Panc1 (cell line): Measurements from ENCODE around the gene TEKT3. TPM values are rescaled to one million over a fixed set of nuclear protein-coding genes. Genes with fewer than 3 reads are reported as not detected.

ENCODE experiments used
- ATAC-seq: fragments of 200-7000 bp; cut with Tn5 transposase; 2 replicates; pipeline ENCODE4 v1.9.1; 2020; ENCODE audit warnings: mild to moderate bottlenecking, moderate library complexity
- BruUV-seq: library from RNA; stranded (reverse); fragments of 400-500 nt; replicated peaks from 2 replicates; lab custom pipeline; 2021; lab: Mats Ljungman, UMichigan
- CTCF ChIA-PET: fragments of 300-600 bp; sonication (Branson Sonifier 250); formaldehyde crosslinking; loops from one replicate; lab custom pipeline; 2022; ENCODE audit warnings: antibody characterized with exemption; lab: Charles Lee
- POLR2A ChIA-PET: fragments of 300-600 bp; sonication (Branson Sonifier 250); formaldehyde crosslinking; loops from one replicate; lab custom pipeline; 2022; ENCODE audit warnings: antibody characterized with exemption; lab: Charles Lee
- DNase-seq: peaks from one replicate; pipeline ENCODE4 v3.0.0-alpha.2; 2010; ENCODE audit warnings: low read depth, low spot score
- H3K27ac ChIP-seq: 2 replicates; pipeline ENCODE4 v1.5.1; 2011; ENCODE audit warnings: mild to moderate bottlenecking, low read length, inconsistent platforms
- H3K27me3 ChIP-seq: fragments of 200-500 bp; sonication (Bioruptor generic); 2 replicates; pipeline ENCODE4 v1.6.0; 2014; ENCODE audit warnings: low read length, inconsistent platforms; ENCODE audit not compliant: control insufficient read depth, insufficient read depth
- H3K36me3 ChIP-seq: fragments of 200-500 bp; sonication (Bioruptor generic); 2 replicates; pipeline ENCODE4 v1.5.1; 2014; ENCODE audit warnings: inconsistent platforms, mild to moderate bottlenecking, low read length, moderate library complexity; ENCODE audit not compliant: control insufficient read depth, insufficient read depth
- H3K4me1 ChIP-seq: 2 replicates; pipeline ENCODE4 v1.5.1; 2011; ENCODE audit warnings: inconsistent platforms, mild to moderate bottlenecking, low read length, moderate library complexity; ENCODE audit not compliant: control insufficient read depth, insufficient read depth
- H3K4me3 ChIP-seq, 2 experiments: 2 replicates each; pipeline ENCODE4 v1.5.1; 2011 to 2012; ENCODE audit warnings: low read depth in 2 of 2, low read length in 2 of 2, mild to moderate bottlenecking in 2 of 2, inconsistent platforms in 1 of 2, moderate library complexity in 1 of 2
- H3K9me3 ChIP-seq: fragments of 200-500 bp; sonication (Bioruptor generic); 2 replicates; pipeline ENCODE4 v1.5.1; 2014; ENCODE audit warnings: low read depth, mild to moderate bottlenecking, inconsistent platforms, low read length, moderate library complexity; ENCODE audit not compliant: control insufficient read depth, insufficient read depth
- POLR2AphosphoS5 ChIP-seq: IDR thresholded peaks from 2 replicates; pipeline ENCODE4 v1.6.1; 2012; ENCODE audit warnings: mild to moderate bottlenecking, low read depth, low read length, moderate library complexity
- SIN3A ChIP-seq: IDR thresholded peaks from 2 replicates; pipeline ENCODE4 v1.6.1; 2012; ENCODE audit warnings: low read depth, mild to moderate bottlenecking, low read length, moderate library complexity, borderline replicate concordance; ENCODE audit not compliant: insufficient read depth
- TCF7L2 ChIP-seq: IDR thresholded peaks from 2 replicates; pipeline ENCODE4 v1.6.1; 2011; ENCODE audit warnings: mild to moderate bottlenecking, low read depth, low read length, inconsistent platforms
- in situ Hi-C: cut with HindIII; loops from 2 replicates; pipeline ENCODE4 v1.10.0; 2016; ENCODE audit warnings: low sequenced_read_pairs, low pct_unique_long_range_greater_than_20kb
- intact Hi-C: fragments of 100-400 bp; cut with micrococcal nuclease; formaldehyde crosslinking; loops from one replicate; pipeline ENCODE4 v1.10.0; 2022; ENCODE audit not compliant: unreplicated experiment
- total RNA-seq: library from RNA; stranded (reverse); gene quantifications from one replicate; pipeline ENCODE4 v1.2.1, GENCODE V29; 2021; ENCODE audit not compliant: unreplicated experiment
- TF ChIP-seq, protein P1 (sequence below), 2 experiments: IDR thresholded peaks; 2 replicates each; pipeline ENCODE4 v1.6.1; 2011 to 2012; ENCODE audit warnings: low read depth in 2 of 2, control low read depth in 1 of 2, low read length in 1 of 2, mild to moderate bottlenecking in 1 of 2, moderate library complexity in 1 of 2; ENCODE audit not compliant: insufficient read depth in 1 of 2
- TF ChIP-seq, protein P2 (sequence below): fragments of 450-650 bp; IDR thresholded peaks from 2 replicates; pipeline ENCODE4 v1.5.1; 2017; ENCODE audit warnings: mild to moderate bottlenecking

Gene TEKT3
- total RNA-seq, 1 experiment from 2014 or later = not detected

DNA sequence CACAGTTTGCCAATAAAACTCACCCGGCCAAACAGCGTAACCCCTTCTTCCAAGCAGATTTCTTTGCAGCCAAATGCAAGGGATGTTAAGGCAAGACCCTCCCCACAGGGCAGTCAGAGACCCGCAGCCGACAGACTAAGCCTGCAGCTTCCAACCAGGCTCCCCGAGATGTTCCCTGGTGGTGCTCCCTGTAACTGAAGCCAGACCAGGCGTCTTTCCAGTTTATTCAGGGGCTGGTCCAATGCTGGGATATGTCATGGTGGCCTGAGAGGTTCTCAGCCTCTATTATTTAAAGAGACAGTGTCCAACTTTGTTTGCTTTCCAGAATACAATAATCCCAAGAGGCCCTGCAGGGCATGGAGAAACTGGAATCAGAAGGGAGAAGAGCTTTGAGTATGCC lies 76.3 kb downstream of the TEKT3 start, which contains the start of gene PMP22:
Gene PMP22, minus strand, starts transcription at position 196 of the 400 bp plus-strand sequence. CDS start 4,599 bp downstream, outside the sequence.
- intact Hi-C loops = no loop called here
- DNase-seq (no peak), ATAC-seq (no peak)
- POLR2A ChIA-PET = no interaction called here
- TF ChIP-seq, protein P1, sequence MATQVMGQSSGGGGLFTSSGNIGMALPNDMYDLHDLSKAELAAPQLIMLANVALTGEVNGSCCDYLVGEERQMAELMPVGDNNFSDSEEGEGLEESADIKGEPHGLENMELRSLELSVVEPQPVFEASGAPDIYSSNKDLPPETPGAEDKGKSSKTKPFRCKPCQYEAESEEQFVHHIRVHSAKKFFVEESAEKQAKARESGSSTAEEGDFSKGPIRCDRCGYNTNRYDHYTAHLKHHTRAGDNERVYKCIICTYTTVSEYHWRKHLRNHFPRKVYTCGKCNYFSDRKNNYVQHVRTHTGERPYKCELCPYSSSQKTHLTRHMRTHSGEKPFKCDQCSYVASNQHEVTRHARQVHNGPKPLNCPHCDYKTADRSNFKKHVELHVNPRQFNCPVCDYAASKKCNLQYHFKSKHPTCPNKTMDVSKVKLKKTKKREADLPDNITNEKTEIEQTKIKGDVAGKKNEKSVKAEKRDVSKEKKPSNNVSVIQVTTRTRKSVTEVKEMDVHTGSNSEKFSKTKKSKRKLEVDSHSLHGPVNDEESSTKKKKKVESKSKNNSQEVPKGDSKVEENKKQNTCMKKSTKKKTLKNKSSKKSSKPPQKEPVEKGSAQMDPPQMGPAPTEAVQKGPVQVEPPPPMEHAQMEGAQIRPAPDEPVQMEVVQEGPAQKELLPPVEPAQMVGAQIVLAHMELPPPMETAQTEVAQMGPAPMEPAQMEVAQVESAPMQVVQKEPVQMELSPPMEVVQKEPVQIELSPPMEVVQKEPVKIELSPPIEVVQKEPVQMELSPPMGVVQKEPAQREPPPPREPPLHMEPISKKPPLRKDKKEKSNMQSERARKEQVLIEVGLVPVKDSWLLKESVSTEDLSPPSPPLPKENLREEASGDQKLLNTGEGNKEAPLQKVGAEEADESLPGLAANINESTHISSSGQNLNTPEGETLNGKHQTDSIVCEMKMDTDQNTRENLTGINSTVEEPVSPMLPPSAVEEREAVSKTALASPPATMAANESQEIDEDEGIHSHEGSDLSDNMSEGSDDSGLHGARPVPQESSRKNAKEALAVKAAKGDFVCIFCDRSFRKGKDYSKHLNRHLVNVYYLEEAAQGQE (IDR thresholded peaks at IDR 0.05; ENCODE audit: insufficient read depth in 1 of 2, low read depth in 2 of 2, low read length in 1 of 2) = no peak
- TF ChIP-seq TCF7L2 = no peak
- TF ChIP-seq, protein P2, sequence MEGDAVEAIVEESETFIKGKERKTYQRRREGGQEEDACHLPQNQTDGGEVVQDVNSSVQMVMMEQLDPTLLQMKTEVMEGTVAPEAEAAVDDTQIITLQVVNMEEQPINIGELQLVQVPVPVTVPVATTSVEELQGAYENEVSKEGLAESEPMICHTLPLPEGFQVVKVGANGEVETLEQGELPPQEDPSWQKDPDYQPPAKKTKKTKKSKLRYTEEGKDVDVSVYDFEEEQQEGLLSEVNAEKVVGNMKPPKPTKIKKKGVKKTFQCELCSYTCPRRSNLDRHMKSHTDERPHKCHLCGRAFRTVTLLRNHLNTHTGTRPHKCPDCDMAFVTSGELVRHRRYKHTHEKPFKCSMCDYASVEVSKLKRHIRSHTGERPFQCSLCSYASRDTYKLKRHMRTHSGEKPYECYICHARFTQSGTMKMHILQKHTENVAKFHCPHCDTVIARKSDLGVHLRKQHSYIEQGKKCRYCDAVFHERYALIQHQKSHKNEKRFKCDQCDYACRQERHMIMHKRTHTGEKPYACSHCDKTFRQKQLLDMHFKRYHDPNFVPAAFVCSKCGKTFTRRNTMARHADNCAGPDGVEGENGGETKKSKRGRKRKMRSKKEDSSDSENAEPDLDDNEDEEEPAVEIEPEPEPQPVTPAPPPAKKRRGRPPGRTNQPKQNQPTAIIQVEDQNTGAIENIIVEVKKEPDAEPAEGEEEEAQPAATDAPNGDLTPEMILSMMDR = no peak
- TF ChIP-seq SIN3A = no peak
- TF ChIP-seq POLR2AphosphoS5 = no peak
- CTCF ChIA-PET = no interaction called here
- BruUV-seq = no TSS peak
- in situ Hi-C loops = no loop called here
- Histone ChIP-seq H3K27me3 (peaks cover 8% of the 10 kb centered on the region), H3K27ac (no peak within 1 kb of the TSS), H3K36me3 (no peaks in the 10 kb centered on the region; the same call in none of the 2 replicates), H3K4me1 (peaks cover 5% of the 10 kb centered on the region; the same call in 1 of the 2 replicates), H3K4me3 (no peak within 1 kb of the TSS), H3K9me3 (no peaks in the 10 kb centered on the region)

DNA sequence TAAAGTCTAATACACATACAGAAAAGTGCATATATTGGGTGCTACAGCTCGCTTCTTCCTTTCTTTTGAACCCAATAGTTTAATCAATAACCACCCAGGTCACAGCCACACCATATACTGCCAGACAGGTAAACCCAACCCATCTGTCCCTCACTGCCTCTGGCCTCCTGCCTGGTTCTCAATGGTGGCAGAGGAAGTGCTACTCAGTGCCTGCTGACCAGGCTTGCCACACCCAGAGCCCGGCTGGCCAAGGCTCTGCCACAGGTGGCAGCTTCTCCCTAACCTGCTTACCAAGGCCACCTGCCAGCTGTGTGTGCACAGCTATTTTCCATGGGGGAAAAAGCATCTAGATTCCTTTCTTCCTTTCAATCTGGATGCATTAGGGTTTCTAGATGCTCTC lies 76.9 kb downstream of the TEKT3 start:
- Histone ChIP-seq H3K27me3 (peaks cover 8% of the 10 kb centered on the region), H3K4me3 (no peak overlapping the region), H3K4me1 (peaks cover 5% of the 10 kb centered on the region; the same call in 1 of the 2 replicates), H3K9me3 (no peaks in the 10 kb centered on the region), H3K27ac (no peak overlapping the region), H3K36me3 (no peaks in the 10 kb centered on the region; the same call in none of the 2 replicates)
- DNase-seq (no peak), ATAC-seq (no peak)
- in situ Hi-C loops = no loop called here
- TF ChIP-seq, protein P1 (IDR thresholded peaks at IDR 0.05; ENCODE audit: insufficient read depth in 1 of 2, low read depth in 2 of 2, low read length in 1 of 2) = no peak
- TF ChIP-seq POLR2AphosphoS5 = no peak
- TF ChIP-seq, protein P2 = no peak
- no peak for TF ChIP-seq SIN3A
- TF ChIP-seq TCF7L2 = no peak
- ChIA-PET POLR2A (no interaction called here), CTCF (no interaction called here)
- no TSS peak for BruUV-seq
- intact Hi-C loops = no loop called here
